ENCODE results near the gene SIM1.

Gene SIM1

DNA sequence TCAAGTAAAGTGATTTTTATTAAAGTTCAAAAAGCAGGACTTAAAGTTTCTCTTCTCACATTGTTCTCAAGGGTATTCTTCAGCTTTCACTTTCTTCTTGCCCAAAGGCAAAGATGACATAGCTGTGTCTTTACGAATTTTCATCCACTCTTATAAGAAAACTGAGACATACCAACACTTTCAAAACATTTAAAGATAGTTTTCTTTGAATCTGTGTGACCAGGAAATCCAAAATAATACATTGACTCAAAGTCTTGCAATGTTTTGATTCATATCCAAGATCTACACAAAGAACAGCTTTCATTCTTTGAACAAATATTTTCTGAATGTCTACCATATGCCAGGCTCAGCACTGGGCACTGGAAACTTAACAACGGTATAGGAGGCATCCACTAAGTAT, 117.9 kb downstream of the SIM1 start:
- DNase-seq = no peak

DNA sequence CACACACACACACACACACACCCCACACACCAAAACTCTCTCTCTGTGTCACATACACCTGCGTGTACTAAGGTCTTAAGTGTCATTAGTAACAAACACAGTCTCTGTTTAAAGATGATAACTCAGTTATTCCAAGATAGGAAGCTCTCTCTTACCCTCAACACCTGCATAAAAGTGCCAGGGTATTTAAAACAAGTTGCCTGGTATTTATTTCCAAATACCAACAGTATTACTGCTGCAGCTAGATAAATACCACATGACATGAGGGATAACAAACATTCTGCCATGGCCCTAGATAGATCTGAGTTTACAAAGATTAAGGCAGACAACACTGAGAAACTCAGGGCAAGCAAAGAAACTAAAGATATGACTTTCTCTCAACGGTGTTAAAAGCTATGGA, 118.5 kb downstream of the SIM1 start:
- no peak for DNase-seq

DNA sequence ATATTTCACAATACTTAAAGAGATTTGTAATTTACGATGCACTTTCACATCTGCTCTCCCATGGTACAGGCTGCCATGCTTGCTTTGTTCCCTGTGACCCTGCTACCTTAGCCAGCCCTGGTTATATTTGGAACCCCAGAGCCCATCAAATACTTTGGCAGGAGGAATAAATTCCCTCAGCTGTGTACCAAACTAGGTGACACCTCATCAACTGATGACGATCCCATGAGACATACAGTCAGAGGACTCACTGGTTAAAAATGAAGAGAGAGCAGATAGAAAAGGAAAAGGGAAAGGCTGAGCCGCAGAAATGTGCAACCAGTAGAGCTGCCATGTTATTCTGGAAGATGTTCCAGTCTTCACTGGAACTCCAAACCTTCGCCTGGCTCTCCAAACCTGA, 120.0 kb downstream of the SIM1 start:
- no peak for DNase-seq

DNA sequence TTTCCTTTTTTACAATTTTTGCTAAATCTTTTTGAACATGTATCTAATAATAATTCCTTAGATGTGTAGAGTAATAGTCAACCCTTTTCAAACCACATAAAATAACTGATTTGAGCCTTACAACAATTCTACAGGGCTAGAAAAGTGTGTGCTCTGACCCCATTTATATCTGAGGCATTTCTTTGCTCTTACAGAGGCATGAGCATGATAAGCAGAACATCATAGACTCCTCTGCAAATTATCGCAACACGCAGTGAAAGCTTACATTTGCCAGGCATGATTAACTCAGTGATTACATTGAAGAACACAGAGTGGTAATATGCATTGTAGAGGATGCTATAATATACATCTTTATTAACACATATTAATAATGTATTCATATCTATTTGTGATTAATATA, 120.4 kb downstream of the SIM1 start:
- no peak for DNase-seq

DNA sequence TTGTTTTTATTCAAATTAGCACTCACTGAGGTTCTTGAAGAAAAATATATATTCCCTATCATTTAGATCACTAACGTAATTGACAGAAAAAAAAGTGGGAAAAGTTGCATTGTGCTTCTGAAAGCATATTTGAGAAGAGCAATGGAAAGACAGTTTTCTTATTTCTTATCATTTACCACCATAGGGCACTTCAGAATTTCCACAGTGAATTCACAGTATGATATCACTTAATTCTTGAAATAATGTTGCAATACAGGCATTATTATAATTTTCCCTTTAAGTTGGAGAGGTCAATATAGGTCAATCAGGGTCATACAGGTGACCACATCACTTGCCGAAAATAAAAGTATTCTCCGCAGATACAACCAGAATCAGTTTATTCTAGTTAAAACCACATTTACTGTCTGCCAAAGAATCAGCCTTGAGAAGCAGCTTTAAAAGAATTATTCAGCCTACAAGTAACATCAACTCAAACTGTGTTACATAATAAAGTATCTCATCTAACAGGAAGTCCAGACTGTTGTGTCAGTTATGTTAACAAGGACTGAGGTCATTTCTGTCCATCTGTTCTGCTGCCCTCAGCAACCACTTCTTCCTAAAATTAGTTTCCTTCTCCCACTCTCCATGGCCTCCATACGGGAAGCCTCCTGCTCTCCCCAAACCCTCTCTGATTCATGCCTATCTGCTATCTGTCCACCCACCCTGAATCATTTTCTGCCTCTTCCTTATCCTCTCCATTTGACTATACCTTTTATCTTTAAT, 121.2 kb downstream of the SIM1 start:
- DNase-seq = no peak

DNA sequence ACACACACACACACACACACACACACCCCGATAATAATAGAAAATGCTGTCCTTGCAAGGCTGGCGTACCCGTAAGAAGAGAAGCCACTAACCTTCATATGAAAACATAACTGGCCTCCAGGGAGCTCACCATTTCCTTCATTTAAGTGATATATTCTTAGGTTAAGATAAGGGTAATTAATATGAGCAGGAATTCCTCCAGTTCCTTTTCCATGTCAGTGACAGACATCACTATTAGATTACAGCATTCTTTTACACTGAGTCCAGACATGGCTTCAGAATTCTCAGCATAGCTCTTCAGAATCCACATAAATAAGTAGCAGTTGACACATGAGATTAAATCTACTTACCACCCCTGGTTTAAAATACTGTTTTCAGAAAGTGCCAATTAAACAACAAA, 121.9 kb downstream of the SIM1 start:
- no peak for DNase-seq

DNA sequence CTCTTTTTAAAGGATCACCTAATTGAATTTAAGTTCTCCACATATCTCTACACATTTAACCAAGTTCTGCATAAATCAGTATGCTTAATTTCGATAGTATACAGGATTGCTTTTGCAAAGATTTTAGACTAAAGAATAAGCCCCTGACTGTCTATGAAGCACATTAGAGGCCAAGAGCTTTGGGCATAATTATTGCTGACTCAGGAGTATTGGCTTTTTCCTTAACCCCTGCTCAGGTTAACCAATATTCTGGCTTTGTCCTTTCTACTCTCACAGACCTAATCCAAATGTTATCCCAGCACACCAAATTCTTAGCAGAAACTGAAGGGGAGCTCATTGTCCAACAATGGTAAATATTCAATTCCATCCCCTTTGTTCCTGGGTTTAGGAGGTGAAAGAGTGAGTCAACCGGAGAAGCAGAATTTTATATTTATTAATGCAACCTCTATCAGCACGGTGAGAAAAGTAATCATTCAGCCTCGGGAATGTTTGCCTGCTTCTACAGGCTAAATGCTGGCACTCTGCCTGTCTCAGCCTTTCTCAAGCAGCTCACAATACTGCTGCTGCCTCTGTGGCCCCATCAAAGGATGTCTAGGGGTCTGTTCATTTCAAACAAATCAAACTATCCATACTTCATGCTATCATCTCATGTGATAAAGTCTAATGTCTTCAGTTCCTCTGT, 125.0 kb downstream of the SIM1 start:
- DNase-seq = no peak

DNA sequence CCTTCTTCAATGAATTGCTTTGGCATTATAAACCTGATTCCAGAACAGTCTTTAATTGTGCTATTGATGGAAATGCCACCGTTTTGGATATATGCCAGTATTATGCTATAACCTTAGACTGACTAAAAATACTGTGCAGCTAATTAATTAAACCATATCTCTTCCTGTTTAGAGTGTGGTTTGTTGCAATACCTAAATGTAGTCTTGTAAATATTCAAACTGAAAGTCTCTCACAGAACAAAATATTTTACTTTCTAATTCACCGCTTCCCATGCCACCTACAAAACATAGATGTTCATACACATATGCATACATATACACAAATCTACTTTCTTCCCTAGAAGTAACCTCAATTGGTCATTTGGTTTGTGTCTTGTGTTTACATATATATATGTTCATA, 126.6 kb downstream of the SIM1 start:
- no peak for DNase-seq

DNA sequence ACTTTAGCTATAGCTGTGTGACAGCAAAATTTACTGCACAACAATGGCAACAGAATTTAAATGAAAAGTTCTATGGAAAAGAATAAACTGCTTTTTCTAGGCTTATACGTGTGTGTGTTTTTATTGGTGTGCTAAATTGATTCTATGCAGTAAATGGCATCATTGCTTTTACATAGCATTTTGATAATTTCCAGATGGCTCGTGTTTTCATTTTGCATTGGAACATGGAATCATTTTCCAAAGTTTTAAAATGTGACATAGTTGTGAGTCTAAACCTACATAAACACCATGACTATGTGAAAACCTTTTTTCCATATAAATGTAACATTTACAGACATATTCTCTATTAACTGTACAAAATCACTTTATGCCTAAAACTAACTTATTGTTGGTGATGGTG, 127.8 kb downstream of the SIM1 start:
- no peak for DNase-seq

DNA sequence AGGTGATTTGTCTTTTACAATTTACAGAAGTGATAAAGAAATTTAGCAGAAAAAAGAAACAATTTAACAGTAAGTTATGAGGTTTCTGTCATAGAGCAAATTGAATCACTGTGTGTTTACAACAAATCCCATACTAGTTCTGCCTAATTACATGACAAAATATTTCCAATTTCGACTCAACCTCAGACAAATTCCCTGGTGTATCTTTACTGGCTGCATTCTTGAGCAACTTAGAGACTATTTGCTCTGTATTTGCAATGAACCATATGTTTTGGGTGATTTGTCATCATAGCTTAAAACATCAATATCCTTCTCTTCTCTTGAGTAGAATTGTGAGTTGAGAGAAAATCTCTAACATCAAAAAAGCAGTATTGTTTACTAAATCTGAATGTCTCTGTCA, 128.7 kb downstream of the SIM1 start:
- no peak for DNase-seq

Data from activated effector memory CD4-positive, alpha-beta T cell treated with anti-CD3 and anti-CD28 coated beads, Interleukin-2, amount 50 U/mL, for 16 hours (primary cell).